PC-9 (cell line): Measurements from ENCODE around the gene LTB. TPM values are rescaled to one million over a fixed set of nuclear protein-coding genes. Genes with fewer than 3 reads are reported as not detected.

ENCODE experiments used
- BruUV-seq: library from RNA; stranded (reverse); fragments of 400-500 nt; replicated peaks from 2 replicates; lab custom pipeline; 2021; lab: Mats Ljungman, UMichigan
- CTCF ChIA-PET: fragments of 300-600 bp; sonication (Branson Sonifier 250); formaldehyde crosslinking; loops from one replicate; lab custom pipeline; 2022; ENCODE audit warnings: antibody characterized with exemption; lab: Charles Lee
- POLR2A ChIA-PET: fragments of 300-600 bp; sonication (Branson Sonifier 250); formaldehyde crosslinking; loops from one replicate; lab custom pipeline; 2022; ENCODE audit warnings: antibody characterized with exemption; ENCODE audit not compliant: unreplicated experiment; lab: Charles Lee
- DNase-seq, 2 experiments: peaks; one replicate each; pipeline versions ENCODE4 v3.0.0 to v3.0.0-alpha.2; 2015 to 2022; ENCODE audit warnings: mixed read lengths in 1 of 2
- H2AFZ ChIP-seq: fragments of 200-600 bp; sonication (generic); 2 replicates; pipeline ENCODE4 v1.8.1; 2017; ENCODE audit warnings: antibody characterized with exemption
- H3F3A ChIP-seq: fragments of 200-600 bp; sonication (generic); 2 replicates; pipeline ENCODE4 v1.8.1; 2017; ENCODE audit warnings: antibody characterized with exemption, mild to moderate bottlenecking, low read depth; ENCODE audit not compliant: insufficient read depth
- H3K27ac ChIP-seq: fragments of 200-600 bp; sonication (generic); 2 replicates; pipeline ENCODE4 v1.6.1; 2016; ENCODE audit warnings: mixed run types
- H3K27me3 ChIP-seq: fragments of 200-600 bp; sonication (generic); 2 replicates; pipeline ENCODE4 v1.6.1; 2016; ENCODE audit warnings: low read depth, mixed run types; ENCODE audit not compliant: insufficient read depth
- H3K36me3 ChIP-seq: fragments of 200-600 bp; sonication (generic); 2 replicates; pipeline ENCODE4 v1.6.1; 2016; ENCODE audit warnings: low read depth, mixed run types
- H3K4me1 ChIP-seq: fragments of 200-600 bp; sonication (generic); replicated peaks from 2 replicates; pipeline ENCODE4 v1.6.1; 2016; ENCODE audit warnings: mixed run types; ENCODE audit not compliant: insufficient read depth
- H3K4me2 ChIP-seq: fragments of 200-600 bp; sonication (generic); 2 replicates; pipeline ENCODE4 v1.6.1; 2017; ENCODE audit warnings: mixed run types
- H3K4me3 ChIP-seq: fragments of 200-600 bp; sonication (generic); 2 replicates; pipeline ENCODE4 v1.6.1; 2016; ENCODE audit warnings: mixed run types
- H3K79me2 ChIP-seq: fragments of 200-600 bp; sonication (generic); 2 replicates; pipeline ENCODE4 v1.6.1; 2017; ENCODE audit warnings: low read depth, mixed run types
- H3K9me2 ChIP-seq: fragments of 200-600 bp; sonication (generic); 2 replicates; pipeline ENCODE4 v1.8.1; 2017; ENCODE audit warnings: mild to moderate bottlenecking; ENCODE audit not compliant: insufficient read depth
- H3K9me3 ChIP-seq: fragments of 200-600 bp; sonication (generic); 2 replicates; pipeline ENCODE4 v1.8.1; 2016; ENCODE audit warnings: low read depth; ENCODE audit not compliant: insufficient read depth
- H4K20me1 ChIP-seq: fragments of 200-600 bp; sonication (generic); 2 replicates; pipeline ENCODE4 v1.8.1; 2017; ENCODE audit not compliant: insufficient read depth
- CTCF ChIP-seq: fragments of 200-600 bp; sonication (generic); conservative IDR thresholded peaks from 2 replicates; pipeline ENCODE4 v1.6.1; 2017; ENCODE audit warnings: mixed run types, antibody characterized with exemption, mild to moderate bottlenecking, moderate library complexity
- EZH2 ChIP-seq: fragments of 200-600 bp; sonication (generic); IDR thresholded peaks from 2 replicates; pipeline ENCODE4 v1.8.0; 2017; ENCODE audit warnings: antibody characterized with exemption, low read depth
- intact Hi-C: fragments of 100-400 bp; cut with micrococcal nuclease; formaldehyde crosslinking; loops from one replicate; pipeline ENCODE4 v1.10.0; 2022; ENCODE audit not compliant: unreplicated experiment
- total RNA-seq: library from RNA; stranded (reverse); gene quantifications from 2 replicates; pipeline ENCODE4 v1.2.3, GENCODE V29; 2021

LTB gene
- total RNA-seq, 1 experiment from 2014 or later, result not detected

GRCh38 chr6:31573239-31574105, 8.8 kb downstream of the LTB start:
- POLR2A ChIA-PET, result no interaction called here
- H3K27ac ChIP-seq, result no peak overlapping the region
- H3K4me2 ChIP-seq, result no peak overlapping the region
- H3K79me2 ChIP-seq, result no peaks in the 10 kb centered on the region
- no peaks in the 10 kb centered on the region for H4K20me1 ChIP-seq
- no TSS peak for BruUV-seq
- H2AFZ ChIP-seq, result no peak overlapping the region
- no peaks in the 10 kb centered on the region for H3K9me3 ChIP-seq
- DNase-seq, result no peak
- TF ChIP-seq CTCF (no peak), EZH2 (no peak)
- no peaks in the 10 kb centered on the region for H3K9me2 ChIP-seq
- intact Hi-C loops, result no loop called here
- H3K4me3 ChIP-seq, result no peak overlapping the region
- 0 out of 2 replicates have a peak, but pooled peaks cover 5% of the 10 kb centered on the region for H3K4me1 ChIP-seq
- CTCF ChIA-PET, result no interaction called here
- 0 out of 2 replicates have a peak, but pooled peaks cover 5% of the 10 kb centered on the region for H3K27me3 ChIP-seq
- peaks cover 5% of the 10 kb centered on the region; the same call in 1 of the 2 replicates for H3F3A ChIP-seq
- H3K36me3 ChIP-seq, result no peaks in the 10 kb centered on the region

- intact Hi-C loops, result no loop called here
- no peaks in the 10 kb centered on the region for H3K9me3 ChIP-seq
- no peaks in the 10 kb centered on the region for H3F3A ChIP-seq
- POLR2A ChIA-PET, result no interaction called here
- DNase-seq, result no peak
- H3K4me2 ChIP-seq, result no peak within 1 kb of the TSS
- H4K20me1 ChIP-seq, result no peaks in the 10 kb centered on the region
- H3K36me3 ChIP-seq, result no peaks in the 10 kb centered on the region
- no TSS peak for BruUV-seq
- no peaks in the 10 kb centered on the region for H3K4me1 ChIP-seq
- H2AFZ ChIP-seq, result no peak within 1 kb of the TSS
- H3K27ac ChIP-seq, result no peak within 1 kb of the TSS
- no peak within 1 kb of the TSS for H3K4me3 ChIP-seq
- TF ChIP-seq EZH2 (no peak), CTCF (no peak)
- no peaks in the 10 kb centered on the region for H3K79me2 ChIP-seq
- 0 out of 2 replicates have a peak, but pooled peaks cover 5% of the 10 kb centered on the region for H3K27me3 ChIP-seq
- H3K9me2 ChIP-seq, result no peaks in the 10 kb centered on the region
- CTCF ChIA-PET, result no interaction called here
Observed at GRCh38 chr6:31572041-31572911, 9.9 kb downstream of the LTB start, which contains the start of gene LTA. Gene LTA (plus strand): TSS chr6:31572289. CDS start chr6:31572743, 454 bp downstream.

GRCh38 chr6:31569861-31570536, 12.2 kb downstream of the LTB start:
- H3K9me2 ChIP-seq, result no peaks in the 10 kb centered on the region
- H3K27me3 ChIP-seq, result no peaks in the 10 kb centered on the region
- H3K9me3 ChIP-seq, result no peaks in the 10 kb centered on the region
- no peaks in the 10 kb centered on the region for H3K79me2 ChIP-seq
- ChIA-PET CTCF (interaction anchor here (0.6 kb wide), 1 partner anchor 406 kb away, joined by 3 read pairs; no protein-coding TSS in a partner anchor), POLR2A (interaction anchor here (0.6 kb wide), 1 partner anchor 40 kb away, joined by 5 read pairs; no protein-coding TSS in a partner anchor)
- H3K4me3 ChIP-seq, result no peak overlapping the region
- no peaks in the 10 kb centered on the region for H3F3A ChIP-seq
- TF ChIP-seq EZH2 (no peak), CTCF (no peak)
- no TSS peak for BruUV-seq
- H3K4me2 ChIP-seq, result no peak overlapping the region
- intact Hi-C loops, result no loop called here
- no peak overlapping the region for H2AFZ ChIP-seq
- no peaks in the 10 kb centered on the region for H4K20me1 ChIP-seq
- H3K4me1 ChIP-seq, result no peaks in the 10 kb centered on the region
- H3K36me3 ChIP-seq, result no peaks in the 10 kb centered on the region
- DNase-seq, result no peak
- no peak overlapping the region for H3K27ac ChIP-seq
